H1 (cell line): ENCODE results near the gene CBL. TPM values are rescaled to one million over a fixed set of nuclear protein-coding genes. Genes with fewer than 3 reads are reported as not detected.

Source experiments
- CTCF ChIA-PET: fragments of 300-600 bp; sonication (Branson Sonifier 250); formaldehyde crosslinking; loops from one replicate; lab custom pipeline; 2021; ENCODE audit not compliant: partially characterized antibody; lab: Charles Lee
- POLR2A ChIA-PET: fragments of 300-600 bp; sonication (Branson Sonifier 250); formaldehyde crosslinking; loops from one replicate; lab custom pipeline; 2021; ENCODE audit warnings: inconsistent platforms; ENCODE audit not compliant: partially characterized antibody; lab: Charles Lee
- DNase-seq, 2 experiments: peaks; one replicate each; pipeline versions ENCODE4 v3.0.0 to v3.0.0-alpha.2; 2010 to 2022; ENCODE audit warnings: low spot score in 2 of 2, low read depth in 1 of 2, mixed read lengths in 1 of 2
- FAIRE-seq: peaks from 2 replicates; lab custom pipeline; 2011; peaks lifted over from hg19 to GRCh38; lab: Jason Lieb, UNC
- H2AFZ ChIP-seq: 2 replicates; pipeline ENCODE4 v1.8.1; 2012; ENCODE audit warnings: low read length, inconsistent platforms
- H2AK5ac ChIP-seq: 2 replicates; pipeline ENCODE4 v1.6.1; 2013; ENCODE audit warnings: low read depth, low read length
- H2BK120ac ChIP-seq: replicated peaks from 2 replicates; pipeline ENCODE3; 2013; ENCODE audit warnings: low read depth, low read length, inconsistent platforms
- H2BK12ac ChIP-seq: 2 replicates; pipeline ENCODE4 v1.6.1; 2013; ENCODE audit warnings: low read depth, low read length
- H2BK15ac ChIP-seq: 2 replicates; pipeline ENCODE4 v1.6.1; 2013; ENCODE audit warnings: low read length
- H2BK20ac ChIP-seq: 2 replicates; pipeline ENCODE4 v1.6.1; 2013; ENCODE audit warnings: low read length
- H2BK5ac ChIP-seq: 2 replicates; pipeline ENCODE4 v1.6.1; 2013; ENCODE audit warnings: low read depth, low read length
- H3K14ac ChIP-seq: 2 replicates; pipeline ENCODE4 v1.6.1; 2013; ENCODE audit warnings: inconsistent platforms; ENCODE audit not compliant: insufficient read length
- H3K18ac ChIP-seq: 2 replicates; pipeline ENCODE4 v1.6.1; 2013; ENCODE audit warnings: low read length; ENCODE audit errors: extremely low read depth
- H3K23ac ChIP-seq: 2 replicates; pipeline ENCODE4 v1.6.1; 2013; ENCODE audit warnings: inconsistent platforms; ENCODE audit not compliant: insufficient read length
- H3K23me2 ChIP-seq: 2 replicates; pipeline ENCODE4 v1.6.1; 2013; ENCODE audit warnings: low read depth, low read length
- H3K27ac ChIP-seq: 2 replicates; pipeline ENCODE4 v1.6.1; 2011; ENCODE audit warnings: low read depth, low read length, inconsistent platforms
- H3K27me3 ChIP-seq, 4 experiments: replicated peaks in 1 of 4; 1 replicate in 1 of 4; 2 replicates in 3 of 4; pipeline versions ENCODE4 v1.6.1 to v1.8.1; 2011 to 2013; ENCODE audit warnings: low read length in 3 of 4, mild to moderate bottlenecking in 3 of 4, inconsistent platforms in 2 of 4, mixed read lengths in 2 of 4, moderate library complexity in 1 of 4; ENCODE audit not compliant: control insufficient read depth in 3 of 4, insufficient read depth in 3 of 4; ENCODE audit errors: extremely low read depth in 1 of 4
- H3K36me3 ChIP-seq, 4 experiments: 2 replicates each; pipeline versions ENCODE4 v1.6.1 to v1.8.1; 2011 to 2013; ENCODE audit warnings: mild to moderate bottlenecking in 4 of 4, low read length in 3 of 4, moderate library complexity in 2 of 4, control low read depth in 1 of 4, inconsistent platforms in 1 of 4; ENCODE audit not compliant: insufficient read depth in 4 of 4, control insufficient read depth in 2 of 4
- H3K4ac ChIP-seq: replicated peaks from 2 replicates; pipeline ENCODE3; 2013; ENCODE audit warnings: low read length, low read depth, mixed read lengths, inconsistent platforms; ENCODE audit not compliant: insufficient read length
- H3K4me1 ChIP-seq, 4 experiments: replicated peaks in 1 of 4; 1 replicate in 1 of 4; 2 replicates in 3 of 4; pipeline versions ENCODE4 v1.6.1 to v1.8.1; 2011 to 2013; ENCODE audit warnings: low read length in 3 of 4, inconsistent platforms in 2 of 4, mixed read lengths in 1 of 4; ENCODE audit not compliant: insufficient read depth in 4 of 4, control insufficient read depth in 3 of 4
- H3K4me2 ChIP-seq, 2 experiments: 2 replicates each; pipeline versions ENCODE4 v1.6.1 to v1.8.1; 2011 to 2013; ENCODE audit warnings: low read depth in 2 of 2, low read length in 2 of 2, control low read depth in 1 of 2, inconsistent platforms in 1 of 2, mild to moderate bottlenecking in 1 of 2; ENCODE audit not compliant: insufficient read depth in 1 of 2
- H3K4me3 ChIP-seq, 4 experiments: fragments of 200-600, 300-600 bp in 1 of 4; sonication (generic), shearing (Covaris generic), sonication (Bioruptor Twin) in 1 of 4; 2 replicates each; pipeline versions ENCODE4 v1.5.1 to v1.8.1; 2011 to 2016; ENCODE audit warnings: low read length in 4 of 4, low read depth in 3 of 4, control low read depth in 2 of 4, inconsistent platforms in 2 of 4, mild to moderate bottlenecking in 2 of 4, mixed read lengths in 1 of 4, moderate library complexity in 1 of 4; ENCODE audit not compliant: insufficient read depth in 2 of 4; ENCODE audit errors: extremely low read depth in 1 of 4
- H3K56ac ChIP-seq: replicated peaks from 2 replicates; pipeline ENCODE3; 2013; ENCODE audit warnings: low read depth, mild to moderate bottlenecking, mixed read lengths, low read length, inconsistent platforms; ENCODE audit not compliant: insufficient read length
- H3K79me1 ChIP-seq: 2 replicates; pipeline ENCODE4 v1.6.1; 2013; ENCODE audit warnings: low read depth, low read length, control low read depth
- H3K79me2 ChIP-seq, 2 experiments: 2 replicates each; pipeline versions ENCODE4 v1.6.1 to v1.8.1; 2012 to 2013; ENCODE audit warnings: low read length in 2 of 2, mild to moderate bottlenecking in 2 of 2, inconsistent platforms in 1 of 2; ENCODE audit not compliant: insufficient read depth in 2 of 2, control insufficient read depth in 1 of 2
- H3K9ac ChIP-seq, 4 experiments: replicated peaks in 1 of 4; 1 replicate in 1 of 4; 2 replicates in 3 of 4; pipeline versions ENCODE4 v1.6.1 to v1.8.1; 2011 to 2013; ENCODE audit warnings: low read depth in 3 of 4, low read length in 3 of 4, control low read depth in 2 of 4, mild to moderate bottlenecking in 2 of 4, moderate library complexity in 2 of 4, inconsistent platforms in 1 of 4; ENCODE audit errors: extremely low read depth in 1 of 4
- H3K9me3 ChIP-seq, 2 experiments: 2 replicates each; pipeline versions ENCODE4 v1.6.1 to v1.8.1; 2012 to 2013; ENCODE audit warnings: mild to moderate bottlenecking in 2 of 2, moderate library complexity in 2 of 2, control low read depth in 1 of 2, inconsistent platforms in 1 of 2, low read depth in 1 of 2, low read length in 1 of 2, mixed read lengths in 1 of 2; ENCODE audit not compliant: insufficient read depth in 2 of 2
- H4K20me1 ChIP-seq, 2 experiments: replicated peaks in 1 of 2; 2 replicates each; pipeline versions ENCODE3 to v1.8.1; 2011 to 2013; ENCODE audit warnings: inconsistent platforms in 2 of 2, low read length in 2 of 2, mild to moderate bottlenecking in 1 of 2; ENCODE audit not compliant: insufficient read depth in 2 of 2, control insufficient read depth in 1 of 2
- H4K5ac ChIP-seq: 2 replicates; pipeline ENCODE4 v1.6.1; 2013; ENCODE audit warnings: low read length, low read depth, mixed read lengths, inconsistent platforms; ENCODE audit not compliant: insufficient read length
- H4K8ac ChIP-seq: 2 replicates; pipeline ENCODE4 v1.8.0; 2013; ENCODE audit warnings: mild to moderate bottlenecking, moderate library complexity, low read length, inconsistent platforms; ENCODE audit not compliant: insufficient read depth; ENCODE audit errors: extremely low read depth
- H4K91ac ChIP-seq: replicated peaks from 2 replicates; pipeline ENCODE3; 2013; ENCODE audit warnings: low read length, mixed read lengths, inconsistent platforms; ENCODE audit not compliant: insufficient read length
- CEBPB ChIP-seq: IDR thresholded peaks from 2 replicates; pipeline ENCODE4 v1.6.1; 2012; ENCODE audit warnings: low read depth, low read length
- CHD1 ChIP-seq: IDR thresholded peaks from 2 replicates; pipeline ENCODE4 v1.6.1; 2012; ENCODE audit warnings: low read depth, low read length, improper control_type of control experiment
- POLR2AphosphoS5 ChIP-seq: IDR thresholded peaks from 2 replicates; pipeline ENCODE4 v1.6.1; 2011; ENCODE audit warnings: low read depth, low read length
- RFX5 ChIP-seq: IDR thresholded peaks from 2 replicates; pipeline ENCODE4 v1.6.1; 2011; ENCODE audit warnings: low read depth, low read length, improper control_type of control experiment, borderline replicate concordance
- RNF2 ChIP-seq: fragments of 200-900, 300-1000 bp; sonication (generic); IDR thresholded peaks from 2 replicates; pipeline ENCODE4 v1.7.1; 2016; ENCODE audit warnings: borderline replicate concordance, low read depth, mild to moderate bottlenecking, antibody characterized with exemption, low read length; ENCODE audit not compliant: poor library complexity, severe bottlenecking; ENCODE audit errors: missing control alignments
- YY1 ChIP-seq: IDR thresholded peaks from 2 replicates; pipeline ENCODE4 v1.6.1; 2011; ENCODE audit warnings: low read depth, mild to moderate bottlenecking, low read length
- ZNF274 ChIP-seq: IDR thresholded peaks from 2 replicates; pipeline ENCODE4 v1.7.0; 2012; ENCODE audit warnings: low read length, borderline replicate concordance; ENCODE audit errors: extremely low read depth
- WGBS, 2 experiments: shearing (Covaris generic) in 1 of 2; methylation state at CpG; one replicate each; pipeline versions ENCODE4 v1.1.6 to v1.1.7; 2013 to 2015; ENCODE audit warnings: low lambda C conversion rate in 2 of 2, mixed read lengths in 2 of 2, inconsistent platforms in 1 of 2, low coverage in 1 of 2, missing lambda C conversion rate in 1 of 2; ENCODE audit not compliant: insufficient replicate concordance in 2 of 2, insufficient coverage in 1 of 2, insufficient read length in 1 of 2; ENCODE audit errors: extremely low coverage in 1 of 2, missing lambda C conversion rate in 1 of 2; 5-methylcytosine and 5-hydroxymethylcytosine counted together
- polyA plus RNA-seq, 7 experiments: library from polyadenylated mRNA; depleted of rRNA in 3 of 7; stranded (reverse) in 5 of 7; unstranded in 2 of 7; fragments of >200 nt in 5 of 7; fragments of 200-250 nt in 2 of 7; gene quantifications; 1 replicate in 5 of 7; 2 replicates in 1 of 7; 4 replicates in 1 of 7; pipeline versions ENCODE4 v1.2.1 to v1.2.3, GENCODE V29; 2011 to 2013; ENCODE audit warnings: missing spikeins in 2 of 7, mixed read lengths in 2 of 7
- total RNA-seq: library from RNA; stranded (reverse); fragmentation: NEBNext Ultra II Directional; extraction: Animal tissue kit (Norgen Biotek cat#: 25700); gene quantifications from 2 replicates; pipeline ENCODE4 v1.2.1, GENCODE V29; 2021
- TF ChIP-seq, protein P1 (sequence below), 3 experiments: IDR thresholded peaks; 1 replicate in 2 of 3; 2 replicates in 1 of 3; pipeline versions ENCODE4 v1.5.1 to v1.6.1; 2011; ENCODE audit warnings: low read length in 3 of 3, mild to moderate bottlenecking in 3 of 3, inconsistent platforms in 2 of 3, low read depth in 1 of 3, moderate library complexity in 1 of 3; ENCODE audit not compliant: insufficient read depth in 1 of 3; ENCODE audit errors: control extremely low read depth in 1 of 3
- TF ChIP-seq, protein P2 (sequence below): IDR thresholded peaks from 2 replicates; pipeline ENCODE4 v1.6.1; 2011; ENCODE audit warnings: low read length, improper control_type of control experiment

CBL gene
- total and polyA plus RNA-seq, 2 of the 8 experiments (the other 6 are each of a cell fraction or from before 2014, with no cell fraction given), result 23.1 to 57.8 TPM

GRCh38 chr11:119357074-119357473 lies 150.9 kb downstream of the CBL start:
- no peak overlapping the region for H2AFZ ChIP-seq
- H2AK5ac ChIP-seq, result no peak overlapping the region
- no peak overlapping the region for H3K4me3 ChIP-seq
- H4K5ac ChIP-seq, result no peak overlapping the region
- no peak overlapping the region for H3K18ac ChIP-seq
- peaks cover 2% of the 10 kb centered on the region for H3K23me2 ChIP-seq
- peaks cover 0 to 5% (median 3%) of the 10 kb centered on the region in 4 experiments; a peak in 4 of 7 replicates for H3K27me3 ChIP-seq
- H4K91ac ChIP-seq, result no peak overlapping the region
- H3K36me3 ChIP-seq, result peaks cover 0 to 6% (median 5%) of the 10 kb centered on the region in 4 experiments; a peak in 3 of 8 replicates
- H2BK20ac ChIP-seq, result no peak overlapping the region
- no peak overlapping the region for H3K27ac ChIP-seq
- no peaks in the 10 kb centered on the region for H3K79me2 ChIP-seq
- H4K8ac ChIP-seq, result no peak overlapping the region
- POLR2A ChIA-PET, result interaction anchor here (0.6 to 1.9 kb wide), 5 partner anchors 11 to 82 kb away, joined by 3 to 5 read pairs (median 3); no protein-coding TSS in a partner anchor
- 0 out of 2 replicates have a peak overlapping the region, but pooled peaks have one; percentile 27 for H2BK12ac ChIP-seq
- H2BK120ac ChIP-seq, result no peak overlapping the region
- WGBS, 2 experiments, result 66% methylated on average over 3 of the region's 13 CpGs; no CpG with 5 or more reads in 1 of the 2 experiments
- no peaks in the 10 kb centered on the region for H3K9me3 ChIP-seq
- H4K20me1 ChIP-seq, result peaks cover under 1 to 9% of the 10 kb centered on the region in 2 experiments
- no peak overlapping the region for H3K4ac ChIP-seq
- FAIRE-seq (no peak), DNase-seq (no peak)
- CTCF ChIA-PET, result interaction anchor here (0.9 to 10.9 kb wide), 24 partner anchors 8 to 387 kb away, joined by 3 to 474 read pairs (median 6); partner anchors contain the start of genes C1QTNF5, MFRP, THY1 and USP2
- H3K4me1 ChIP-seq, result peaks cover 10 to 14% (median 12%) of the 10 kb centered on the region in 4 experiments
- H3K4me2 ChIP-seq, result peak overlapping the region; percentile 30 to 99
- no peak overlapping the region for H3K14ac ChIP-seq
- no peak overlapping the region for H3K23ac ChIP-seq
- no peaks in the 10 kb centered on the region; the same call in 1 of the 2 replicates for H3K79me1 ChIP-seq
- H2BK5ac ChIP-seq, result no peak overlapping the region
- no peak overlapping the region for H3K56ac ChIP-seq
- no peak overlapping the region for H3K9ac ChIP-seq
- H2BK15ac ChIP-seq, result no peak overlapping the region
- TF ChIP-seq CEBPB (no peak), RFX5 (no peak), ZNF274 (no peak), CHD1 (no peak), YY1 (no peak), POLR2AphosphoS5 (no peak), RNF2 (no peak)
- TF ChIP-seq, protein P1, sequence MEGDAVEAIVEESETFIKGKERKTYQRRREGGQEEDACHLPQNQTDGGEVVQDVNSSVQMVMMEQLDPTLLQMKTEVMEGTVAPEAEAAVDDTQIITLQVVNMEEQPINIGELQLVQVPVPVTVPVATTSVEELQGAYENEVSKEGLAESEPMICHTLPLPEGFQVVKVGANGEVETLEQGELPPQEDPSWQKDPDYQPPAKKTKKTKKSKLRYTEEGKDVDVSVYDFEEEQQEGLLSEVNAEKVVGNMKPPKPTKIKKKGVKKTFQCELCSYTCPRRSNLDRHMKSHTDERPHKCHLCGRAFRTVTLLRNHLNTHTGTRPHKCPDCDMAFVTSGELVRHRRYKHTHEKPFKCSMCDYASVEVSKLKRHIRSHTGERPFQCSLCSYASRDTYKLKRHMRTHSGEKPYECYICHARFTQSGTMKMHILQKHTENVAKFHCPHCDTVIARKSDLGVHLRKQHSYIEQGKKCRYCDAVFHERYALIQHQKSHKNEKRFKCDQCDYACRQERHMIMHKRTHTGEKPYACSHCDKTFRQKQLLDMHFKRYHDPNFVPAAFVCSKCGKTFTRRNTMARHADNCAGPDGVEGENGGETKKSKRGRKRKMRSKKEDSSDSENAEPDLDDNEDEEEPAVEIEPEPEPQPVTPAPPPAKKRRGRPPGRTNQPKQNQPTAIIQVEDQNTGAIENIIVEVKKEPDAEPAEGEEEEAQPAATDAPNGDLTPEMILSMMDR (IDR thresholded peaks at IDR 0.05; ENCODE audit: control extremely low read depth in 1 of 3, insufficient read depth in 1 of 3, low read depth in 1 of 3, low read length in 3 of 3), result no peak
- TF ChIP-seq, protein P2, sequence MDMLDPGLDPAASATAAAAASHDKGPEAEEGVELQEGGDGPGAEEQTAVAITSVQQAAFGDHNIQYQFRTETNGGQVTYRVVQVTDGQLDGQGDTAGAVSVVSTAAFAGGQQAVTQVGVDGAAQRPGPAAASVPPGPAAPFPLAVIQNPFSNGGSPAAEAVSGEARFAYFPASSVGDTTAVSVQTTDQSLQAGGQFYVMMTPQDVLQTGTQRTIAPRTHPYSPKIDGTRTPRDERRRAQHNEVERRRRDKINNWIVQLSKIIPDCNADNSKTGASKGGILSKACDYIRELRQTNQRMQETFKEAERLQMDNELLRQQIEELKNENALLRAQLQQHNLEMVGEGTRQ, result no peak
